ENCODE measurements around the gene CBX4.

CBX4 gene

GRCh38 chr17:79861413-79862216, 22.4 kb upstream of the CBX4 start:
- Histone ChIP-seq H3K9ac (ENCODE audit: low read length) (no peak overlapping the region), H3K27ac (ENCODE audit: low read length) (no peak overlapping the region), H3K9me2 (replicated peaks; ENCODE audit: insufficient read depth, low read length) (no peaks in the 10 kb centered on the region), H3K4me2 (ENCODE audit: low read depth, low read length) (no peak overlapping the region), H4K20me1 (ENCODE audit: insufficient read depth, low read length) (no peaks in the 10 kb centered on the region), H3K36me3 (replicated peaks; ENCODE audit: insufficient read depth, low read length) (no peaks in the 10 kb centered on the region), H3K79me2 (ENCODE audit: low read length) (no peaks in the 10 kb centered on the region), H2AFZ (ENCODE audit: low read length) (no peak overlapping the region), H3K4me1 (ENCODE audit: low read length) (0 out of 2 replicates have a peak, but pooled peaks cover 2% of the 10 kb centered on the region), H3F3A (ENCODE audit: insufficient read depth, low read length) (no peaks in the 10 kb centered on the region; the same call in 1 of the 2 replicates), H3K27me3 (replicated peaks; ENCODE audit: insufficient read depth, low read length) (peaks cover 89% of the 10 kb centered on the region), H3K4me3 (ENCODE audit: low read length) (no peak overlapping the region), H3K9me3 (replicated peaks; ENCODE audit: insufficient read depth, low read length) (no peaks in the 10 kb centered on the region)
- TF ChIP-seq CTCF (IDR thresholded peaks at IDR 0.05; ENCODE audit: low read length) (no peak), EZH2phosphoT487 (IDR thresholded peaks at IDR 0.05; ENCODE audit: low read length) (no peak), EZH2 (optimal IDR thresholded peaks at IDR 0.05; ENCODE audit: low read depth, low read length) (no peak)
- DNase-seq, result no peak

- no peak overlapping the region for H2AFZ ChIP-seq (ENCODE audit: low read length)
- H3K4me1 ChIP-seq (ENCODE audit: low read length), result no peaks in the 10 kb centered on the region
- no peak overlapping the region for H3K4me2 ChIP-seq (ENCODE audit: low read depth, low read length)
- no peaks in the 10 kb centered on the region for H3K9me3 ChIP-seq (replicated peaks; ENCODE audit: insufficient read depth, low read length)
- no peaks in the 10 kb centered on the region for H3K79me2 ChIP-seq (ENCODE audit: low read length)
- H3K27ac ChIP-seq (ENCODE audit: low read length), result no peak overlapping the region
- no peaks in the 10 kb centered on the region for H4K20me1 ChIP-seq (ENCODE audit: insufficient read depth, low read length)
- TF ChIP-seq EZH2phosphoT487 (IDR thresholded peaks at IDR 0.05; ENCODE audit: low read length) (no peak), EZH2 (optimal IDR thresholded peaks at IDR 0.05; ENCODE audit: low read depth, low read length) (no peak), CTCF (IDR thresholded peaks at IDR 0.05; ENCODE audit: low read length) (no peak)
- H3K9ac ChIP-seq (ENCODE audit: low read length), result no peak overlapping the region
- H3K36me3 ChIP-seq (replicated peaks; ENCODE audit: insufficient read depth, low read length), result no peaks in the 10 kb centered on the region
- no peak for DNase-seq
- H3K9me2 ChIP-seq (replicated peaks; ENCODE audit: insufficient read depth, low read length), result no peaks in the 10 kb centered on the region
- peaks cover 90% of the 10 kb centered on the region for H3K27me3 ChIP-seq (replicated peaks; ENCODE audit: insufficient read depth, low read length)
- no peak overlapping the region for H3K4me3 ChIP-seq (ENCODE audit: low read length)
- H3F3A ChIP-seq (ENCODE audit: insufficient read depth, low read length), result no peaks in the 10 kb centered on the region
Observed at GRCh38 chr17:79859676-79860615, 20.7 kb upstream of the CBX4 start.

GRCh38 chr17:79857095-79857494, 17.9 kb upstream of the CBX4 start:
- Histone ChIP-seq H3K4me1 (ENCODE audit: low read length) (no peaks in the 10 kb centered on the region), H3K36me3 (replicated peaks; ENCODE audit: insufficient read depth, low read length) (no peaks in the 10 kb centered on the region), H3K9me3 (replicated peaks; ENCODE audit: insufficient read depth, low read length) (no peaks in the 10 kb centered on the region), H3K79me2 (ENCODE audit: low read length) (no peaks in the 10 kb centered on the region), H3K27me3 (replicated peaks; ENCODE audit: insufficient read depth, low read length) (peaks cover 80% of the 10 kb centered on the region), H2AFZ (ENCODE audit: low read length) (no peak overlapping the region), H3K4me2 (ENCODE audit: low read depth, low read length) (no peak overlapping the region), H3F3A (ENCODE audit: insufficient read depth, low read length) (no peaks in the 10 kb centered on the region), H3K4me3 (ENCODE audit: low read length) (no peak overlapping the region), H4K20me1 (ENCODE audit: insufficient read depth, low read length) (no peaks in the 10 kb centered on the region), H3K9me2 (replicated peaks; ENCODE audit: insufficient read depth, low read length) (no peaks in the 10 kb centered on the region), H3K27ac (ENCODE audit: low read length) (no peak overlapping the region), H3K9ac (ENCODE audit: low read length) (no peak overlapping the region)
- TF ChIP-seq CTCF (IDR thresholded peaks at IDR 0.05; ENCODE audit: low read length) (no peak), EZH2phosphoT487 (IDR thresholded peaks at IDR 0.05; ENCODE audit: low read length) (no peak), EZH2 (optimal IDR thresholded peaks at IDR 0.05; ENCODE audit: low read depth, low read length) (no peak)
- no peak for DNase-seq
